BJ (cell line): Measurements from ENCODE around the gene TSPAN33. TPM values are rescaled to one million over a fixed set of nuclear protein-coding genes. Genes with fewer than 3 reads are reported as not detected.

ENCODE experiments used
- CTCF ChIA-PET: fragments of 350-600 bp; formaldehyde crosslinking; extraction: SDS; loops from one replicate; lab custom pipeline; 2021; ENCODE audit warnings: antibody characterized with exemption, inconsistent platforms; lab: Yijun Ruan, JAX
- POLR2A ChIA-PET: fragments of 300-600 bp; sonication (Branson Sonifier 250); formaldehyde crosslinking; extraction: SDS; loops from one replicate; lab custom pipeline; 2021; ENCODE audit warnings: antibody characterized with exemption; lab: Charles Lee
- DNase-seq: peaks from one replicate; pipeline ENCODE4 v3.0.0-alpha.2; 2011; ENCODE audit warnings: low read depth
- H3K27me3 ChIP-seq: 2 replicates; pipeline ENCODE4 v1.6.0; 2011; ENCODE audit warnings: low read length; ENCODE audit not compliant: control insufficient read depth, insufficient read depth
- H3K36me3 ChIP-seq: 2 replicates; pipeline ENCODE4 v1.5.1; 2011; ENCODE audit warnings: low read length; ENCODE audit not compliant: control insufficient read depth, insufficient read depth
- H3K4me3 ChIP-seq: 2 replicates; pipeline ENCODE4 v1.5.1; 2011; ENCODE audit warnings: low read depth, mild to moderate bottlenecking, control low read depth, low read length
- CTCF ChIP-seq: IDR thresholded peaks from 2 replicates; pipeline ENCODE4 v1.5.1; 2011; ENCODE audit warnings: low read depth, mild to moderate bottlenecking, control low read depth, inconsistent platforms, low read length, moderate library complexity; ENCODE audit not compliant: insufficient read depth
- polyA plus RNA-seq: library from polyadenylated mRNA; depleted of rRNA; stranded (reverse); fragments of >200 nt; gene quantifications from 2 replicates; pipeline ENCODE4 v1.2.3, GENCODE V29; 2011

Gene TSPAN33
- polyA plus RNA-seq, 1 experiment, result 0.29 TPM

GRCh38 chr7:129103561-129104324 lies 40.8 kb upstream of the TSPAN33 start:
- H3K27me3 ChIP-seq, result peaks cover 7% of the 10 kb centered on the region
- ChIA-PET CTCF (interaction anchor here (0.6 to 5.4 kb wide), 3 partner anchors 12 to 770 kb away, joined by 3 to 22 read pairs (median 3); no protein-coding TSS in a partner anchor), POLR2A (no interaction called here)
- TF ChIP-seq CTCF, result no peak
- H3K36me3 ChIP-seq, result no peaks in the 10 kb centered on the region
- DNase-seq, result no peak
- no peak overlapping the region for H3K4me3 ChIP-seq

DNA sequence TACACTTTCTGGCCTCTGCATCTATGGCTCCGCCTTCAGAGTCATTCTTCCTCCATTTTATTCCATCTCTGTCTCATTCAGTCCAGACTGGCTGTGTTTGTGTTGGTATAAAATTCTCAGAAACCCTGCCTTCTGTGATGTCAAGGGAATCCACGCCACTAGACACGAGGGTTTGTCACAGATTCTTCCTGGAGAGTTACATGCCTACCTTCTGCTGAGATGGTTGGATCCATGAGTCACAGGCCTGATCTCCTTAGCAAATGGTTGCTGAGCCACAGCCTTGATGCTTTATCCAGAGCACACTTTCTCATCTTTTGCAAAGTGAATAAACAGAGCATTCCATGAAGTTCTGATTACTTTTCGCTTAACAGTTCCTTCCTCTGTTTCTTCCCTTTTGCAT lies 35.9 kb upstream of the TSPAN33 start:
- DNase-seq, result no peak
- Histone ChIP-seq H3K4me3 (no peak overlapping the region), H3K27me3 (no peaks in the 10 kb centered on the region; the same call in none of the 2 replicates), H3K36me3 (no peaks in the 10 kb centered on the region)
- TF ChIP-seq CTCF, result no peak
- ChIA-PET POLR2A (no interaction called here), CTCF (no interaction called here)

DNA sequence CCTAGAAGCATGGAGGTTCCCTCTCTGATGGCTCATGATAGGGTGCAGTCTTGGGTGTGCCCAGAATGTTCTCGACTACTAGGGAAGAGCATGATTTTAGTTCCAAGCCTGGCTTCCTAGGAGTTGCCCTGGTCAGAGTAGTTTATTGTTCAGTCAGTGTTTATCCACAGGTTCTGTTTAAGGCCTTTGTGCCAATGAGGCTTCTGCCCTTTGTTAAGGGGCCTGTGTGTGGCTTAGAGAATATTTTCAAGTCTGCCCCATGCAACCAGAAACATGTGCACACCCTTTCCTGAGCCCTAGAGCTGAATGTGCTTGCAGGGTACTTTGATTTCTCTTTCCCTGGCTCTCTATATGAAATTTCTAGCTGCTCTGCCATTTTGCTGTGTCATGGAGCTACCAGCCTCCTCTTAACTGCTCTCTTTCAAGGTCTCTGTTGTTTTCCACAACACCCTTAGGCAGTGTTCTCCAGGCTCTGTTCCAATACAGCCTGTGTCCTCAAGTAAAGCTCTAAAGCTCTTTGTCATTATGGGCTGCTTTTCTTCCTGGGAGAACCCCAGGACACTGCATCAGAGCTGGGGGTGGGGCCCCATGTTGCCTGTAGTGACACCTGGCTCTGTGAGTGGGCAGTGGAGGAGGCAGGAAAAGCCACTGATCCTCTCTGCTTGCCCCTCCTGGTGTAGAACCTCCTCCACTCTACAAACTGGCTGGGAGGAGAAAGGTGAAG lies 34.1 kb upstream of the TSPAN33 start:
- DNase-seq, result no peak
- TF ChIP-seq CTCF, result no peak
- ChIA-PET CTCF (interaction anchor here (0.9 kb wide), 1 partner anchor 19 kb away, joined by 5 read pairs; no protein-coding TSS in a partner anchor), POLR2A (no interaction called here)
- Histone ChIP-seq H3K4me3 (no peak overlapping the region), H3K27me3 (no peaks in the 10 kb centered on the region; the same call in none of the 2 replicates), H3K36me3 (no peaks in the 10 kb centered on the region)

DNA sequence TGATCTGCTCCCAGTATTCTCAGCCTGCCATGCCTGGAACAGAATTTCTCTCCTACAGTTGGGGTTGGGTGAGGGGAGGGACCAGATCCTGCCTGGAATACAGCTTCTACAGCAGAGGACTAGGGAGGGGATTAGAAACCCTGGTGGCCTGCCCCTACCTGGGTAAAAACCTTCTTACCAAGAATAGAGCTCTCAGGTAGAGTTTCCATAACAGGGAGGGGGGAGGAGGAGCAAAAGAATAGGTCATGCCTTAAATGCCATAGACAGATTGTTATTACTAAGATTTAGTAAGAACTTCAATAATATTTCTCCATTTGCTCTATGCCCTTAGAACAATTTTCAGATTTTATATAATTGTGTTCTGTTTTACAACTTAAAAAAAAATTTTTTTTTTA lies 33.5 kb upstream of the TSPAN33 start:
- Histone ChIP-seq H3K27me3 (no peaks in the 10 kb centered on the region; the same call in none of the 2 replicates), H3K4me3 (no peak overlapping the region), H3K36me3 (no peaks in the 10 kb centered on the region)
- no peak for DNase-seq
- TF ChIP-seq CTCF, result no peak
- POLR2A ChIA-PET, result no interaction called here
- CTCF ChIA-PET, result interaction anchor here (0.9 kb wide), 1 partner anchor 20 kb away, joined by 5 read pairs; no protein-coding TSS in a partner anchor

DNA sequence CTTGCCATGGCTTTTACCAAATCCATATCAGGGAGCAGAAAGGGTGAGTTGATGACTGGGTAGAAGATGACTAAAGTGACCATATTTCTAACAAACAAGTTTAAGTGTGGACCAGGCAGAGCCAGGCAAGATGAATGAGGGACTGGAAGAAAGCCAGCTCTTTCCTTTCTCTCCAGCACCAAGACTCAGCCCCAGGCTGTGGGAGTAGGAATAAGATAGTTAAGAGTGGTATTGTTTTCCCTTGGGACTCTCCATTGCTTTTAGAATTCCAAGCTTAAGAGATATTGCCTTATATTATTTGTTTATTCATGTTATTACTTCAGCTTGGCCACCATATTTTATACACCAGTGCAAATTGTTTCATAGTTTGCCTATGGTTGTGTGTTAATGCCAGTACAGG lies 28.8 kb upstream of the TSPAN33 start:
- ChIA-PET CTCF (interaction anchor here (0.5 kb wide), 1 partner anchor 155 kb away, joined by 3 read pairs; no protein-coding TSS in a partner anchor), POLR2A (no interaction called here)
- TF ChIP-seq CTCF, result no peak
- H3K27me3 ChIP-seq, result no peaks in the 10 kb centered on the region; the same call in none of the 2 replicates
- H3K36me3 ChIP-seq, result no peaks in the 10 kb centered on the region
- no peak for DNase-seq
- no peak overlapping the region for H3K4me3 ChIP-seq
